Measurements from ENCODE around the gene NAIF1.
"Not testable (repeated sequence)": the region's sequence is repeated elsewhere in the genome, so short reads cannot be mapped to it uniquely, and the experiment has no call there.

Gene NAIF1

GRCh38 chr9:128023671-128024070, 43.4 kb downstream of the NAIF1 start:
- DNase-seq (ENCODE audit: low read depth, low spot score); H3K36me3 ChIP-seq (ENCODE audit: control insufficient read depth, insufficient read depth, low read length); H3K4me1 ChIP-seq (ENCODE audit: control insufficient read depth, insufficient read depth, low read length); H3K27me3 ChIP-seq (ENCODE audit: control insufficient read depth, insufficient read depth, low read length); H3K9me3 ChIP-seq (ENCODE audit: control insufficient read depth, insufficient read depth, low read length); H3K27ac ChIP-seq (ENCODE audit: low read length); H3K4me3 ChIP-seq (ENCODE audit: low read length): not testable (repeated sequence)
- WGBS (ENCODE audit: insufficient coverage, insufficient read length): no CpG with 5 or more reads among the region's 12 CpGs

DNA sequence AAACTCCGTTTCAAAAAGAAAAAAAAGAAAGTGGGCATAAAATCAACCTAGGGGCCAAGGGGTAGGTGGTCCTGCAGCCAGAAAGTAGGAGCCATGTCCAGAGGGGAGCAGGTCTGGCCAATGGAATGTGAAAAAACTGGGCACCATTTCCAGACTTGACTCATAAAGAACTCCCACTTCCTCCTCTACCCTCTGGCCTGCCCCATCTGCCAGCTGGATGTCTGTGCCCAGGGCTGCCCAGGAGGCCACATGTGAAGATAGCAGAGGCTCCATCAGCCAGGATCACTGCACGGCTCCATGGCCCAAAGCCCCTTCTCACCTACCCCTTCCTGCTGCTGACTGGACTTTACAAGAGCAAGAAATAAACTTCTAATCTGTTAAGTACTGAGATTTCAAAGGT, 44.2 kb downstream of the NAIF1 start:
- no peak overlapping the region for H3K4me3 ChIP-seq (ENCODE audit: low read length)
- no CpG with 5 or more reads among the region's 2 CpGs for WGBS (ENCODE audit: insufficient coverage, insufficient read length)
- H3K9me3 ChIP-seq (ENCODE audit: control insufficient read depth, insufficient read depth, low read length): no peaks in the 10 kb centered on the region
- no peaks in the 10 kb centered on the region for H3K27me3 ChIP-seq (ENCODE audit: control insufficient read depth, insufficient read depth, low read length)
- no peak for DNase-seq (ENCODE audit: low read depth, low spot score)
- H3K4me1 ChIP-seq (ENCODE audit: control insufficient read depth, insufficient read depth, low read length): no peaks in the 10 kb centered on the region
- no peaks in the 10 kb centered on the region for H3K36me3 ChIP-seq (ENCODE audit: control insufficient read depth, insufficient read depth, low read length)
- no peak overlapping the region for H3K27ac ChIP-seq (ENCODE audit: low read length)

DNA sequence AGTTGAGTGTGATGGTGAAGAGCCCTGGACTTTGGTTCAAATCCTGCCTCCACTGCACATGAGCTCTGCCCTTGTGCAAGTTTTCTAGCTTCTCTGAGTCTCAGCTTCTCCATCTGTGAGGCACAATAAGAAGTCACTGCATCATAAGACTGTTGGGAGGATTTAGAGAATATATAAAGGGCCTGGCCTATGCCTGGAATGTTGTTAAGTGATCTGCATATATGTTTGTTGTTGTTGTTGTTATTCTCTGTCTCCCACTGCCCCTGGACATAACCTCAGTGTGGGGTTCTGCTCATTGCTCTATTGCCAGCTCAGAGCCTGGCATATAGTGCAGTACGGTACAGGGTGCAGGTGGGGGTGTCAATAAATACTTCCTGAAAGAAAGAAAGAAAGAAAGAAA, 46.0 kb downstream of the NAIF1 start:
- H3K27ac ChIP-seq (ENCODE audit: low read length): no peak overlapping the region
- no CpG with 5 or more reads among the region's 1 CpG for WGBS (ENCODE audit: insufficient coverage, insufficient read length)
- H3K4me3 ChIP-seq (ENCODE audit: low read length): no peak overlapping the region
- H3K4me1 ChIP-seq (ENCODE audit: control insufficient read depth, insufficient read depth, low read length): no peaks in the 10 kb centered on the region
- H3K27me3 ChIP-seq (ENCODE audit: control insufficient read depth, insufficient read depth, low read length): no peaks in the 10 kb centered on the region
- H3K9me3 ChIP-seq (ENCODE audit: control insufficient read depth, insufficient read depth, low read length): no peaks in the 10 kb centered on the region
- no peaks in the 10 kb centered on the region for H3K36me3 ChIP-seq (ENCODE audit: control insufficient read depth, insufficient read depth, low read length)
- no peak for DNase-seq (ENCODE audit: low read depth, low spot score)

- DNase-seq (ENCODE audit: low read depth, low spot score): no peak
- Histone ChIP-seq H3K4me1 (ENCODE audit: control insufficient read depth, insufficient read depth, low read length) (no peaks in the 10 kb centered on the region), H3K4me3 (ENCODE audit: low read length) (no peak overlapping the region), H3K36me3 (ENCODE audit: control insufficient read depth, insufficient read depth, low read length) (no peaks in the 10 kb centered on the region), H3K27me3 (ENCODE audit: control insufficient read depth, insufficient read depth, low read length) (no peaks in the 10 kb centered on the region), H3K27ac (ENCODE audit: low read length) (no peak overlapping the region), H3K9me3 (ENCODE audit: control insufficient read depth, insufficient read depth, low read length) (no peaks in the 10 kb centered on the region)
- WGBS (ENCODE audit: insufficient coverage, insufficient read length): no CpG with 5 or more reads among the region's 4 CpGs
These were observed 46.4 kb downstream of the NAIF1 start for GRCh38 chr9:128020692-128021091.

DNA sequence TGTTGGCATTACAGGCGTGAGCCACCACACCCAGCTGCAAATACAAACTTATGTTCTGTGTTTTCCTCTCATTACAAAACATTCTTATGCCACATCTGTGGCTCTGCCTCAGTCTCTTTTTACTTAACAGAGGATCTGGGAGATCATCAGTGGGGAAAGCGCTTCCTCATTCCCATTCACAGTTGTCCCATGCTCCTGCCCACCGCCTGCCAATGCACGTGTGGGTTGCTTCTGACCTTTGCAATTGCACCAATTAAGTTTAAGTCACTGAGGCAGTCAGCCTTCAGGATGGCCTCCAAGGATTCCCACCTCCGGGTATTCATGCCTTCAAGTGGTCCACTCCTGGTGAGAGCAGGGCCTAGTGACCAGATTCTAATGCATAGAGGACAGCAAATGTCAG, 51.4 kb downstream of the NAIF1 start:
- peaks cover 2% of the 10 kb centered on the region for H3K4me1 ChIP-seq (ENCODE audit: control insufficient read depth, insufficient read depth, low read length)
- no peak overlapping the region for H3K27ac ChIP-seq (ENCODE audit: low read length)
- H3K4me3 ChIP-seq (ENCODE audit: low read length): no peak overlapping the region
- H3K9me3 ChIP-seq (ENCODE audit: control insufficient read depth, insufficient read depth, low read length): no peaks in the 10 kb centered on the region
- no peaks in the 10 kb centered on the region for H3K27me3 ChIP-seq (ENCODE audit: control insufficient read depth, insufficient read depth, low read length)
- no CpG with 5 or more reads among the region's 5 CpGs for WGBS (ENCODE audit: insufficient coverage, insufficient read length)
- DNase-seq (ENCODE audit: low read depth, low spot score): no peak
- H3K36me3 ChIP-seq (ENCODE audit: control insufficient read depth, insufficient read depth, low read length): no peaks in the 10 kb centered on the region

All from iPS DF 6.9 (cell line).